Ecto neural progenitor cell (in vitro differentiated cells): Measurements from ENCODE around the gene GRHPR.
"Not testable (repeated sequence)": the region's sequence is repeated elsewhere in the genome, so short reads cannot be mapped to it uniquely, and the experiment has no call there.

Source experiments
- DNase-seq: peaks from one replicate; pipeline ENCODE4 v3.0.0-alpha.2; 2018; ENCODE audit warnings: low spot score

GRHPR gene

DNA sequence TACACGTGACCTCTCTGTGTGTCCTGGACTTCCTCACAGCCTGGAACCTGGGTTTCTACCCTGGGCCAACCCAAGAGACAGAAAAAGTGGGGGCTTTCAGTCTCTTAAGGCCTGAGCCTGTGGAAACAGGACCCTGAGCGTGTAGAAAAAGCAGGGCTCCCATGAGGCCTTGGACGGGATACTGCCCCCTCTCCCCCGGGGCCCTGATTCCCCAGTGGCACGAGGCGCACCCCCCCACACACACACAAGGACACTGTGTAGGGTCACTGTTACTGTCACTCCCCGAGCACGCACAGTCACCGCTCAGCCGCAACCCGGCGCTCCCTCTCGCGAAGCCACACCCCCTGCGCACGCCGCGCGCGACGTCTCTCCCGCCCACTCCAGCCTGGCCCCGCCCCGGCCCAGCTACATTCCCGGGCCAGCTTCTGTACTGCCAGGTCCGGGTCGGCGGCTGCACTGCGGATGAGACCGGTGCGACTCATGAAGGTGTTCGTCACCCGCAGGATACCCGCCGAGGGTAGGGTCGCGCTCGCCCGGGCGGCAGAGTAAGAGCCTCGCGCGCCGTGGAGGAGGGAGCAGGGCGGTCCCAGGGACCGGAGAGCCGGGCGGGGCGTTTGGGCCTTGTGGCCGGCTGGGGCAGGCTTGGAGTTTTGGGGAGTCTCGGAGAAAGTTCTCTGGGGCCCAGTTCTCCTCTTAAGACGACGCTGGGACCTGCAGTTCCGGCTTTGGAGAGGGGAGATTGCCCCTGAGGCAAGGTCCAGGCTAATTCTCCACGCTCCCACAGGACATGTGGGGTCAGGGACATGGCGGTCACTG, at the start of gene GRHPR:
Gene GRHPR, plus strand, starts transcription at position 408 of the 816 bp plus-strand sequence. Its CDS starts 55 bp downstream, at position 463.
- DNase-seq, result peak; percentile 88

DNA sequence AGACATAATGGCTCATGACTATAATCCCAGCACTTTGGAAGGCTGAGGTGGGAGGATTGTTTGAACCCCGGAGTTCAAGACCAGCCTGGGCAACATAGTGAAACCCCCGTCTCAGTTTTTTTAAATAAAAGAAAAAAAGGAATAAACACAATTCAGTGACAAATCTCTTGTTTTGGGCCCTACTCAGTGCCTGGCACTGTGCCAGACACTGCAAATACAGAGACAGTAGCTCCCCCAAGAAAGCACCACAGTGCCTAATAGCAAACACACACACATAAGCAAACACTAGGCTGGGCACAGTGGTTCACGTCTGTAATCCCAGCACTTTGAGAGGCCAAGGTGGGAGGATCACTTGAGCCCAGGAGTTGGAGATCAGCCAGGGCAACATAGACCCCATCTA, 49.7 kb upstream of the GRHPR start:
- DNase-seq, result no peak

- no peak for DNase-seq
These were observed 48.9 kb upstream of the GRHPR start for GRCh38 chr9:37373621-37374020.

- DNase-seq, result no peak
These were observed 47.6 kb upstream of the GRHPR start for GRCh38 chr9:37374892-37375291.

DNA sequence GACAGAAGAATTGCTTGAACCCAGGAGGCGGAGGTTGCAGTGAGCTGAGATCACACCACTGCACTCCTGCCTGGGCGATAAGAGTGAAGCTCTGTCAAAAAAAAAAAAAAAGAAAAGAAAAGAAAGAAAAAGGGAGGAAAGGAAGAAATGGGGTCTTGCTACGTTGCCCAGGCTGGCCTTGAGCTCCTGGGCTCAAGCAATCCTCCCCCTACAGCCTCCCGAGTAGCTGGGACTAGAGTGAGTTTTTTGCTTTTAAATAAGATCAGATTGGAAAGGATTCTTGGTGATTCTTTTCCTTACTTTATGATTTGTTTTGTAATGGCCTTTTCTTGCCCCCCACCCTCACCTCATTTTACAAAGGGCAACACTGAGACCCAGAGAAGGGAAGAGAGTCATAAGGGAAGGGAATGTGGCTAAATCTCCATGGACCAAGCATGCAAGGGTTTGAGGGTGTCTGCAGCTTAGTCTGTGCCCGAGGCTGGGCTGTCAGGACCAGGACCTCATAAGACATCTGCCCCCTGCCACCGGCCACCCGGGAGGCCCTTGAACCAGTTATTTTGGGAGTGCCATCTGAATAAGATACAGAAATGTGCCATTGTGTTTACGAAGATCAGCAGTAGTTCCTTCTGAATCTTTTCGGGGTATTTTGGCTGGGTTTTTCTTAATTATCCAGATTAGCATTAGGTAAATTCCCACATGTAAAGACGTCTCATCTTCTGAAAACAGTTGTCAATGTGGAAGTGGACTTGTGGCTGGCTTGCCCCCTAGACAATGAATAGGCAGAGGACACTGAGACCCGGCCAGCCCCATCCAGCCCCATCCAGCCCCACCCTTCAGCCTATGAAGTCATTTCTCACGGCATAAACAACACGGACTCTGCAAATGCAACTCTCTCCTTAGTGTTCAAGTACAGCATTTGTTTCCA, 44.5 kb upstream of the GRHPR start:
- no peak for DNase-seq

DNA sequence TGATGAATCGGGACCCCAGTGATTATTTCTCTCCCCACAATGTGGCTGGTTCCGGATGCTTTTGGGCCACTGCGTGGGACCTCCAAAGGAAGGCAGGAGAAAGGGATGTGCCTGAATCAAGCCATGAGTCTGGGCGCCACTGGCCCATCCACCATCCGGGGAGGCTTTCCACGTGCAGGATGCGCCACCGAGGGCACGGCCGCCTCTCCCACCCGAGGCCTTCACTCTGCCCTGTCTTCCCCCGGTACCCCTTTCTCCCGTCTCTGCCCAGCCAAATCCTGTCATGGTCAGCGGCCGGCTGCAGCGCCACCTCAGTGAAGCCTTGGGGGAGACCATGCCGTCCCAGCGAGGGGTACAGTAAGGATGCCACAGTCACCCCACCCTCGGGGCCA, 43.9 kb upstream of the GRHPR start:
- DNase-seq, result no peak

GRCh38 chr9:37379835-37380234, 42.7 kb upstream of the GRHPR start:
- no peak for DNase-seq

- no peak for DNase-seq
These were observed 41.9 kb upstream of the GRHPR start for GRCh38 chr9:37380570-37380969.

GRCh38 chr9:37381094-37381741, 41.3 kb upstream of the GRHPR start:
- DNase-seq, result no peak

DNA sequence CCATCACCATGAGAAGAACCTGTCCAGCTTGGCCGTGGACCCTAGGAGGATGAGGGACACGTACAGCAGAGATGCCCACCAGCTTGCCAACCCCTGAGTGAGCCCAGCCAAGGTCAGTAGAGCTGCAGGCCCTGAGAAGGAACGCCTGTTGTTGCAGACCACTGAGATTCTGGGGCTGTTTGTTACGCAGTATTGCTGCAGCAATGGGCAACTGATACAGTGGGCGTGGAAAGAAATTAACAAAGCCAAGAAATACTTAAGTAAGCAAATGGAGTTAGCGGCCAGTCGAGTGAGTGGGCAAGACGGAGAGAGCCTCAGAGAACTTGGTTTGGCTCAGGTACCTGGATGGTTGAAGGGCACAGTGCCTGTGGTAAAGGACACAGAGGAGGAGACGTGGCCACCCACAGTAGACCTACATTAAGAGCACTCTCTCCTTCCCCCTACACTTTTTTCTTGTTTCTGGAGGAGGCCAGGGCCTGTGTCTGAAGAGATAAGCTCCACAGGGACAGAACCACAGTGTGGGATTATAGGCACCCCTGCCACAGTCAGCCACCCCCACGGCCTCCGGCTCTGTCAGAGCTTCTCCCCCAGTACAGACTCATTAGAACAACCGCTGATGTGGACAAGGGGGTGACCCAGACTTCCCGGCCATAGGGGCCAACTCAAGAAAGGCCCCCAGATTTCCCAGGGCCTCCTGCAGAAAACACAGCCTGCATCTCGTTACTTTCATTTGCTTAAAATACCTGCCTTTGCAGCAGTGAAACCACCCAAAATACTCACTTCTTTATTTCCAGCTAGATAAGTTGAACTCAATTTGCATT, 40.1 kb upstream of the GRHPR start:
- DNase-seq, result no peak

DNA sequence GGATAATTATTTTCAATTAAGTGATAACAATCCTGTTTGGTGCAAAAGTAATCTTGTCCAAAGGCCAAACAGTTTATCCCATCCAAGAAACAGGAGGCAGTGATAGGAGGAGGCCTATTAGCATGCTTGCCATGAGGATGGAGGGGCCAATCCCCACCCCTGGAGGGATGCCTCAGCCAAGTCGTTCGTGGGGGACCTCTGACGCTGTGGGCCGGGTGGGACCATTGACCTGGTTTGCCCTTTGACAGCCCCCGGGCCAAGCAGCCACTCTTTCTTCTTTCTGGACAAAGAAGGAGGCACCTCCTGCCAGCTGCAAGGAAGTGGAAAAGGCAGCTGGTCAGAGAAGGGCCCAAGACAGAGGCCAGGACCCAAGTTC, 39.5 kb upstream of the GRHPR start:
- no peak for DNase-seq

GRCh38 chr9:37383393-37383792, 39.1 kb upstream of the GRHPR start:
- no peak for DNase-seq

DNA sequence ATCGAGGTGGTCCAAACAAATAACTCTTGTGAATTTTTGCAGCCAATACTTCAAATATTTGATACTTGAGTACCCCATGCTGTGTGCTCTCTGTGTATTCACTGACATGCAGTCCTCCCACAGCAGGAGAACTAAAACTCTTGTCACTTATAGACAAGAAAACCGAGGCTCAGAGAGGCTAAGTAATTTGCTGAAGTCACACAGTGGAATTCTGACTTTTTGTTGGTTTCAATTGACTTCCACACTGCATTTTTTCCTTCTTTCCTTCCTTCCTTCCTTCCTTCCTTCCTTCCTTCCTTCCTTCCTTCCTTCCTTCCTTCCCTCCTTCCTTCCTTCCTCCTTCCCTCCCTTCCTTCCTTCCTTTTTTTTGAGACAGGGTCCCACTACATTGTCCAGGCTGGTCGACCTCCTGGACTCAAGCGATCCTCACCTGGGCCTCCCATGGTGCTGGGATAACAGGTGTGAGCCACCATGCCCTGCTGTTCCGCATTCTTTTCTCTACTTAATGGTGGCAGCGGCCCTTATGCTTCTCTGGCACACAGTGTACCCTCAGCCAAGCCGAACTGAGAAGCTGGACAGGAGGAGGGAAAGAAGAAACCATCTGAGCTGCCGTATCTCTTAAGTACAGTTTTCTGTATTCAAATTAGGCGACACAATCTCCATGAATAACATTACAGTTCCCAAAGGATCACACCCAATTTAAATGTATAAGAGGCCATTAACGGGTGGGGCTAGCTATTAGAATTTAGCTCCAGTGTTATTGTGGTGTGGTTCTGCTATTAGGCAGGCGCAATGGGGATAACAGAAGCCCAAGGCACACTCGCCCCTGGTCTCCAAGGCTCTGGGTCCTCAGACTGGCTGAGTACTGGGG, 38.4 kb upstream of the GRHPR start:
- no peak for DNase-seq

DNA sequence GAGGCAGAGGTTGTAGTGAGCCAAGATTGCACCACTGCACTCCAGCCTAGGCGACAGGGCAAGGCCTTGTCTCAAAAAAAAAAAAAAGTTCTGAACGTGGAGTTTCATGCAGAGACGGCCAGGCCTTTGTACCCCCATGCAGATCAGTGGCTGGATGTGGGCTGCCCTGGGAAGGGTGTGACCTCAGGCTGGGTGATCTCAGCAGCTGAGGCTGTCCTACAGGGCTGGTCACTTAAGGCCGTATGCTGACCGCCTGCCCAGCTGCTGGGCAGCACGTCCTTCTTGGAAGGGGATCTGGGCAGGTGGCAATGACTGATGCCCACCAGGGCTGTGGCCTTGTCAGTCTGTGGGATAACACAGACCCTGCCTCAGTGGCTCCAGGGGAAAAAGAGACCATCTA, 37.2 kb upstream of the GRHPR start:
- no peak for DNase-seq

GRCh38 chr9:37386988-37387387, 35.5 kb upstream of the GRHPR start:
- no peak for DNase-seq

DNA sequence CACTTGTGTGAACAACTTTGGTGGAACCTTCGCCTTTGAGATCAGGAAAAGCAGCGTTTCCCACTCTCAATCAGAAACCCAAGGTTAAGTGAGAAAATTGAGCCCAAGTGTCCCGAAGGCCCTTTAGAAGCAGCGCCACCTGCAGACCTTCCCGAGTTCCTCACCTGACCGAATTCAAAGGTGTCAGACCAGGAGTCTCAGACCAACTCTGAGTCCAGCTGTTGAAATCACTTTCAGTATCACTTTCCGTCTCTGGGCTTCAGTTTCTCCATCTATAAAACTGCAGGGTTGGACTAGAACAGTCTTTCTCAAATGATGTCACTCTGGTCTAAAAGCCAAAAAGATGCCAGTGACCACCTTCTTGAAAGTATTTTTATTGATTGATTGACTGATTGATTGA, 31.7 kb upstream of the GRHPR start:
- DNase-seq, result no peak

GRCh38 chr9:37392272-37392671, 30.2 kb upstream of the GRHPR start:
- no peak for DNase-seq

DNA sequence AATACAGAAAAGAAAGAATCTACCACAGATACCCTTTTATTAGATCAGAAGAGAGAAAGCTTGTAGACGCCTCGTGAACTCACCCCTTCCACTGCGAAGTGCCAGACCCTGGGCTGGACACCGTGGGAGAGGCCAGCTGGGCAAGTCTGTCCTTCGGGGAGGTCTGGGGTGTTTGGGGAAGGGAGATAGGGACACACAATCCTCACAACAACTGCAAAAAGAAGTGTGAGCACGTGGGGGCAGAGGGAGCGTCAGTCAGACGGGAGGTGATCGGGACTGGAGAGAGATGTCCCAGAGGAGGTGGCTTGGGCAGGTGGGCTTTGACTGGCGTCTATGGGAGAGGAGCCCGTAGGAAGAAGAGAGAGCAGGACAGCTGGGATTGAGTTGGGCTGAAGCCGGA, 27.3 kb upstream of the GRHPR start:
- DNase-seq, result no peak

DNA sequence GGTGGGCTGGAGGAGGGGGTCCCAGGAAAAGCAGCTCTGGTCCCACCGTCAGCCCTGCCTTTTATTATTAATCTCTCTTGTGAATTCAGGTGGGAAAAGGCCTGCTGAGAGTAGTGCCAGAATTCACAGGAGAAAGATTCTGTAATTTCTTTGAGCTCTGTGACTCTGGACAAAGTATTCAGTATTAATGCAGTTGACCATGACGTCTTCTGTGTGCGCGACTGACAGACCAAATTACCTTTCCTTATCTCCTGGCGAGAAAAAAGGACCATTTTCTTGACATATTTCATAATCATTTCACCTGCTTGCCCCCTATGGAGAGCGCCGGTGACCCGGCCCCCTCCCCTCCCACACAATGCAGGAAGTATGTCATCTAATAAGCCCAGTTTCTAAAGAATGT, 26.8 kb upstream of the GRHPR start:
- no peak for DNase-seq

DNA sequence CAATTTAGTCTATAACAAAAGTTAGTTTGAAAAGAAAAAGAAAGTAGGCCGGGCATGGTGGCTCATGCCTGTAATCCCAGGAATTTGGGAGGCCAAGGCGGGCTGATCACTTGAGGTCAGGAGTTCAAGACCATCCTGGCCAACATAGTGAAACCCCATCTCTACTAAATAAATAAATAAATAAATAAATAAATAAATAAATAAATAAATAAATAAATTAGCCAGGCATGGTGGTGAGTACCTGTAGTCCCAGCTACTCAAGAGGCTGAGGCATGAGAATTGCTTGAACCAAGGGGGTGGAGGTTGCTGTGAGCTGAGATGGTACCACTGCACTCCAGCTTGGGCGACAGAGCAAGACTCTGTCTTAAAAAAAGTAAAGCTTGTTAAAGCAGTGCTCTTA, 24.5 kb upstream of the GRHPR start:
- not testable (repeated sequence) for DNase-seq
